HG03520 (cell line): Measurements from ENCODE around the gene HSD11B2.

Experiments
- ATAC-seq: cut with Tn5 transposase; IDR thresholded peaks from one replicate; pipeline ENCODE4 v1.9.1; 2021; ENCODE audit warnings: mild to moderate bottlenecking, moderate library complexity; ENCODE audit not compliant: unreplicated experiment

HSD11B2 gene

GRCh38 chr16:67396159-67397035, 34.5 kb upstream of the HSD11B2 start:
- no peak for ATAC-seq

- no peak for ATAC-seq
These were observed 33.7 kb upstream of the HSD11B2 start for GRCh38 chr16:67397036-67397801.

- no peak for ATAC-seq
These were observed 32.9 kb upstream of the HSD11B2 start for GRCh38 chr16:67397812-67398545.

- no peak for ATAC-seq
These were observed 32.2 kb upstream of the HSD11B2 start for GRCh38 chr16:67398546-67399217.

GRCh38 chr16:67399218-67399733, 31.6 kb upstream of the HSD11B2 start:
- no peak for ATAC-seq

- no peak for ATAC-seq
These were observed 30.9 kb upstream of the HSD11B2 start for GRCh38 chr16:67399749-67400704.

GRCh38 chr16:67400901-67401300, 30.0 kb upstream of the HSD11B2 start:
- ATAC-seq, result no peak

GRCh38 chr16:67403976-67404555, 26.9 kb upstream of the HSD11B2 start:
- ATAC-seq, result no peak

GRCh38 chr16:67404740-67405226, 26.1 kb upstream of the HSD11B2 start:
- no peak for ATAC-seq

GRCh38 chr16:67405336-67405735, 25.6 kb upstream of the HSD11B2 start:
- ATAC-seq, result no peak

GRCh38 chr16:67406111-67406971, 24.6 kb upstream of the HSD11B2 start:
- ATAC-seq, result no peak

- no peak for ATAC-seq
These were observed 23.6 kb upstream of the HSD11B2 start for GRCh38 chr16:67407176-67407787.

- ATAC-seq, result no peak
These were observed 23.0 kb upstream of the HSD11B2 start for GRCh38 chr16:67407788-67408452.

GRCh38 chr16:67409631-67410030, 21.3 kb upstream of the HSD11B2 start:
- ATAC-seq, result no peak

- ATAC-seq, result no peak
These were observed 19.6 kb upstream of the HSD11B2 start for GRCh38 chr16:67411339-67411738.

GRCh38 chr16:67412294-67412693, 18.6 kb upstream of the HSD11B2 start:
- no peak for ATAC-seq
